Glomerular visceral epithelial cell (primary cell): ENCODE measurements around the gene FCER1A.
"Not testable (repeated sequence)": the region's sequence is repeated elsewhere in the genome, so short reads cannot be mapped to it uniquely, and the experiment has no call there.

ENCODE experiments used
- DNase-seq: peaks from one replicate; pipeline ENCODE4 v3.0.0-alpha.2; 2016; ENCODE audit errors: extremely low spot score

Gene FCER1A

GRCh38 chr1:159302095-159302494 lies at the start of gene FCER1A:
TSS of gene FCER1A (plus strand) at chr1:159302336. CDS start at chr1:159302365, 29 bp downstream.
- DNase-seq: no peak

GRCh38 chr1:159261311-159261710 lies 40.8 kb upstream of the FCER1A start:
- no peak for DNase-seq

GRCh38 chr1:159261721-159262494 lies 40.2 kb upstream of the FCER1A start:
- DNase-seq: no peak

GRCh38 chr1:159266832-159267231 lies 35.3 kb upstream of the FCER1A start:
- no peak for DNase-seq

DNA sequence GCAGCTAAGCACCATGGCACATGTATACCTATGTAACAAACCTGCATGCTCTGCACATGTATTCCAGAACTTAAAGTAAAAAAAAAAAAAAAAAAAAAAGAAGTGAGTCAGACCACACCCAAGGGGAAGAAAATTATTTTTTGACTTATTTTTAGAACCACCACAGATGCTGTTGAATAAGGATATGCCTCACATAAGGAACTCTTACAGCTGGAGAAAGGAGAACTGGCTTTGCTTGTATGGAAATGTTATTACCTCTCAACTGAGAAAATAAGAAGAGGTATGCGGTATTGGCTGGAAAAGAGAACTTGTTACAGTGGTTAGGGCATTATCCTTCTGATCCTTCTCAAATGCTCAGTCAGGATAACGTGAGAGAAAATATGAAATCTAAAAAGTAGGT lies 27.5 kb upstream of the FCER1A start:
- no peak for DNase-seq

DNA sequence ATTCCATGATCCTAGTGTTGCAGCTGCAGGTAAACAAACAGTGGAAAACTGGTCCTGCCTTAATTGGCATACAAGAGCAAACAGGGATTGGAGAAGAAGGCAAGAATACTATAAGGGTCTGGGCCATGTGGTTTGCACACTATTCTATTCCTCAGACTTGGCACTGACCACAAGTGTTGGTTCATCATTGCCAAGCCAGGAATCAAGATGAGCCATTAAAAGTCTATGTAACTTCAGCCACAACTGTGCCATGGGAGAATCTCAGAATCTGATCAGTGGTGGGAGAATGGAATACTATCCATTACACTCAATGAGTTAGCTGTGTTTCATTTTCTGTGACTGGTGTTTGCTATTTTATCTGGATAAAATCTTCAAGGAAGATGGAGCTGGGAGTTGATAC lies 26.2 kb upstream of the FCER1A start:
- DNase-seq: no peak

DNA sequence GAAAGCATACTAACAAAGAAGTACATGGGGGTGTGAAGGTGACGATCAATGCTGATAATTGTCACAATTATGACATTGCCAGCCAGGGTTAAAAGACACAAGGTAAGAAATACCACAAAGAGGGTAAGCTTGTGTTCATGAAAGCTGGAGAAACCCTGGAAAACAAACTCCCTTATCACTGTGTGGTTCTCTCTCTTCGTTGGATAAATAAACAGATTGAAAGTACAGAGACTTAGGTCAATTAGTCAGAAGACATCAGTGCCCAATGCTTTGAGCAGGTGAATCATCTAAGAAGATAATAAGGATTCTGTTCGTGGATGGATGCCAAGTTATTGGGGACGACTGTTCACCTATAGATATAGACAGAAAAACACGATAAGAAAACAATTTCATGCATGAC lies 22.4 kb upstream of the FCER1A start:
- no peak for DNase-seq

GRCh38 chr1:159282118-159282517 lies 20.0 kb upstream of the FCER1A start:
- no peak for DNase-seq

- DNase-seq: no peak
Observed at GRCh38 chr1:159289060-159289459, 13.1 kb upstream of the FCER1A start.

DNA sequence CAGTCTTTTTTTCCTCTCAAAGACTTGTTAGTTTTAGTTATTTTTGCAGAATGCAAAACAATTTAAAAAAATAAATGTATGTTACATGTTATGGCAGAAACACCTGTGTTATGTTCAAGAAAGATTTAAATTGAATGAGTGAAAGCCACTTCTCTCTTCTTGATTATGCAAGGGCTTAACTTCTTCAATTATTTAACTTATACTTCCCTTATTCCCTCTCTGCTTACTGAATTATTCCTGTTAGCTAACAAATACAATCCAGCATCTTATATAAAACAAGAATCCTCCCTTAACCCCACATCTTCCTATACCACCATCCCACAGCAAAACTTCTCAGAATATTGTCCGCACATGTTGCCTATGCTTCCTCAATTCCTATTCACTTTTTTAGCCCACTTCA lies 10.7 kb upstream of the FCER1A start:
- no peak for DNase-seq

DNA sequence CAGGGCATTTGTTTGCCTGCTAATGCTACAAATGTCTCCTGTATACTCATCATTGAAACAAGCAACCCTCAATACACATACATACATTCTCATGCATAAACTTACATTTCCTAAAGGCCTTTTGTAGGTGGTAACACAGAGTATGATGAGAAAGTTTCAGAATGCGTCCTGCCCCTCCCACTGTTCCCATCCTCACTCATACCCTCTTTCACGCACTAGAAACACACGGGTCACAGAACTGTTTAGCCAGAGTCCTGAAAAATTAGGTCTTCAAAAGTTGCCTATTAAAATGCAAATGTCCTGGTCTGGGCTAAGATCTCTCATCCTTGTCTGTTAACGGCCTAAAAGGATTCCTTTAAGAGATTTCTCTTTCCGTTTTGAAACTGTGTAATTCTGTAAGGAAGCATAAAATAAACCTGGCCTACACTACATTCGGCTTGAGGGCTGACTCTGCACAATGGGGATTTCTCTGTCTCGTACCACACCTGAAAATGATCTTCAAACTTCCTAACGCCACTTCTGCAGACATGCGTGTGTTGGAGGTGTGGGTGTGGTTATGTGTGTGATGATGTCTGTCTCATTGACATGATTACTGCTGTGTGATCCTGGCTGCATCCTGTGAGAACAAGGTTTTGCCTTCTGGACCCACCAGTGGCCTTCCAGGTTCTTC lies 5.3 kb upstream of the FCER1A start:
- no peak for DNase-seq

DNA sequence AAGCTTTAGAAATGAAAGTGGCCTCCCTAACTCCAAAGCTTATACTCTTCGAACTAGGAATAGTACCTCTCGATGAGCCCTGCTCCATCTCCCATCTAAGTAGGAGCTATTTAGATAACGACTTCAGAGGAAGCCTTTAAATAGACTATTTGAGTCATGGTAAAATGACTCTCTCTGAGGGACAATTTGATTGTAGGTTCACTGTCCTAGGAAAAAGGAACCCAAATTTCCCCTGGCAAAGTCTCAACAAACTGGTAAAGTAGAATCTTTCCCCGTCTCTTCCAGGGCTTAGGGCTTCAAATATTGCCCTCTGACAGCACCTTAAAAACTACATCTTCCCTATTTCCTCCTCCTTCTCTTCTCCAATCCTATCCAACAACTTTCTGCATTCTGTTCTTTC lies 2.0 kb upstream of the FCER1A start:
- DNase-seq: no peak

DNA sequence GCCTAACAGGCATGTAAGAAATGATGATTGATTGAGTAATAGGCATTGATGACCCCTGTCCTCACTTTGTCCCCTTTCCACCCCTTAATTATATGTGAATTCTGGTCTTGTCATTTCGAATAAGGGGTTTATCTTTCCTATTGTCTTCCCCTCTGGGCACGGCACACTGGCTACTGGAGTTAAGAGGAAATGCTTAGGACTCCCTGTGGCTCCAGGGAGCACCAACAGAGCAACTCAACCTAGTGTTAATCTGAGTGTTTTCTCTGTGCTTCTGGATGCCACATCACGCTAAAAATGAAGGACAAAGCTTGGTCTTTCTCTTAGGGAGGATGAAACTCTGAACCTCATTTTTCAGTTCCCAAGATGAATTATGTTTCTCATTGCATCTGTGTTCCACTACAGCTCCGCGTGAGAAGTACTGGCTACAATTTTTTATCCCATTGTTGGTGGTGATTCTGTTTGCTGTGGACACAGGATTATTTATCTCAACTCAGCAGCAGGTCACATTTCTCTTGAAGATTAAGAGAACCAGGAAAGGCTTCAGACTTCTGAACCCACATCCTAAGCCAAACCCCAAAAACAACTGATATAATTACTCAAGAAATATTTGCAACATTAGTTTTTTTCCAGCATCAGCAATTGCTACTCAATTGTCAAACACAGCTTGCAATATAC lies 5.3 kb downstream of the FCER1A start:
- DNase-seq: no peak

DNA sequence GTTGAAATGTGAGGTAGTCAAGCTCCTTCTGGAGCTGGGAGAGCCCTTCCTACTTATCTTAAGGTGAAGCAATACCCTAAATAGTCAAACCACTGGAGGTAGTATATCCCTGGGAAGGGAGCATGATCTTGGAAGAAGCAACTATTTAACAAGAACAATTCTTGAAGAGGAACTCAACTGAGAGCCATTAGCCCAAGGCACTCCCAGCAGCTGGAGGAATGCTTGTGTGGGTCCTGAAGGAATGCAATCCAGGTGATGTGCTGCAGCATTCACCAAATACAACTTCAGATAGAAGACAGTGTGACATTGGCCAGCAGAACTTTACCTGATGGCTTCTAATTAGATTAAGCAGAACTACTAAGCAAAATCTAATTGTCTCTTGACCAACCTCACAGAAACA lies 9.5 kb downstream of the FCER1A start:
- no peak for DNase-seq

- no peak for DNase-seq
Observed at GRCh38 chr1:159315381-159315780, 13.2 kb downstream of the FCER1A start.

DNA sequence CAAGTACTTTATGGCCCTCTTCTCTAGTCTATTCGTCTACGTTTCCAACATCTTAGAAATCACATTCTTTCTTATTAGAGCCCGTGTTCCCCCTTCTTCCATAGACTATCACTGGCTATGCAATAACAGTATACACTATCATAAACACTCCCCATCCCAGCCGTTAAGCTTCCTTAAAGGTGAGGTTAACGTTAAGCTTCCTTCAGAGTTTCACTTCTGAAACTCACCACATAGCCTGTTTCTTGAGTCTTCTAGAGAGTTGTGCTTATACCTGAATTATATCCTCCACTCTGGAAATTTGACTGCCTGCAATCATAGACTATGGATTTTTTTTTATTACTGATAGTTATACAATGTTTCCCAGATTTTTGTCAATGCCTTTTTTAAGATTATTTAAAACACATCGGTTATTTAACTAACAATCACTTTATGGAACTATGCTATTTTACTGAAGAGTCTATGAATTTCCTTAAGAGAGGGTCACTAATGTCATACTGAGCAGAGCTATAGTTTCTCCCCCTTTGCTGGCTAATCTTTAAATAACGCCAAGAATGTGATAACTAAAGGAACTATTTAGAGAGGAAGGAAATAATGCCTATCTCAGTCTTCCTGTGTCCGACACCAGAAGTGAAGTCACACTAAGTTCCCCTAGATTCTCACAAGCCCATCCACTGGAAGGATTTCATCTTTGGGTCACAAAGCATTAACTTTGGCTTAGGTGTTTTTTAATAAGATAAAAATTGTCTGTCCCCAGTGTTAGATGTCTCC lies 16.8 kb downstream of the FCER1A start:
- DNase-seq: no peak

- no peak for DNase-seq
Observed at GRCh38 chr1:159334797-159335196, 32.7 kb downstream of the FCER1A start.

DNA sequence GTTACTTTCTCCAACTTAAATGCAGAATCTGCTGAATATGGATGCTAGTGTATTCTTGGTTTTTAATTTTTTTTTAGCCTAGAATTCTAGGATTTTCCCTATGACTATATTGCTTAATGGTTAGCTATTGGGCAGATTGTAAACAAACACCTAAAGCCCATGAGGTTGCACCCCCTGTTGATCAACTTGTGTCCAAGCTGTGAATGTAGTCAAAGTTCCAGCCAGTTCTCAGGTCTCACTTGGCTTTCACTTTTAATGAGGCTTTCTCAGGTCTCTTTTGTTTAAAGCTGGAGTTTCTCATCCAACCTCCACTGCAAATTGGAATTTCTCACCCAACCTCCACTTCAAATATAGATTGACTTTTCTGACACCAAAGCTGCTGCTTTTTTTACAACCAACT lies 35.9 kb downstream of the FCER1A start:
- no peak for DNase-seq

DNA sequence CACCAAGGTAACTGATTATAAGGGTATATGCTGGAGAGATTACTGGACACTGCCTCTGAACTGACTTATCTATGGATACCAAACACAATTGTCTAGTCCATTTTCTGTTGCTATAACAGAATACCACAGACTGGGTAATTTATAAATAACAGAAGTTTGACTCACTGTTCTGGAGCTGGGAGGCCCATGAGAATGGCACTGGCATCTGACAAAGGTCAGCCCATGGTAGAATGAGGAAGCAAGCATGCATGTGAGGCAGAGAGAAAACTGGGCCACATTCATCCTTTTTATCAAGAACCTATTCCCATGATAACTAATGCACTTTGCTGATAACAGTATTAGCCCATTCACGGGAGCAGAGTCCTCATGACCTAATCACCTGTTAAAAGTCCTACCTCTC lies 37.4 kb downstream of the FCER1A start:
- peak; percentile 89 for DNase-seq

- DNase-seq: peak; percentile 59
Observed at GRCh38 chr1:159341736-159342135, 39.6 kb downstream of the FCER1A start.

- DNase-seq: no peak
Observed at GRCh38 chr1:159342761-159343425, 40.8 kb downstream of the FCER1A start.

GRCh38 chr1:159349374-159349773 lies 47.2 kb downstream of the FCER1A start:
- DNase-seq: not testable (repeated sequence)
